Spinal cord (tissue), 10 donors: ENCODE results near the gene NUBPL. TPM values are rescaled to one million over a fixed set of nuclear protein-coding genes. Genes with fewer than 3 reads are reported as not detected.

Experiments used
- DNase-seq, 6 donors: peaks; one replicate each; pipeline versions ENCODE4 v3.0.0 to v3.0.0-alpha.2; 2013 to 2015; ENCODE audit warnings: low spot score in 6 of 6, low read depth in 4 of 6
- H3K27ac ChIP-seq: one replicate; pipeline ENCODE4 v1.5.1; 2013; ENCODE audit warnings: low read depth, low read length, control low read depth
- H3K27me3 ChIP-seq: one replicate; pipeline ENCODE4 v1.6.1; 2013; ENCODE audit warnings: low read length; ENCODE audit not compliant: control insufficient read depth, insufficient read depth
- H3K36me3 ChIP-seq: one replicate; pipeline ENCODE4 v1.6.1; 2013; ENCODE audit warnings: low read length; ENCODE audit not compliant: control insufficient read depth, insufficient read depth
- H3K4me1 ChIP-seq: one replicate; pipeline ENCODE4 v1.6.1; 2013; ENCODE audit warnings: low read length; ENCODE audit not compliant: control insufficient read depth, insufficient read depth
- H3K4me3 ChIP-seq: one replicate; pipeline ENCODE4 v1.5.1; 2013; ENCODE audit warnings: low read depth, low read length, control low read depth
- H3K9me3 ChIP-seq: one replicate; pipeline ENCODE4 v1.6.1; 2013; ENCODE audit warnings: low read length; ENCODE audit not compliant: control insufficient read depth, insufficient read depth
- WGBS: methylation state at CpG from one replicate; pipeline ENCODE4 v1.1.5; 2013; ENCODE audit warnings: missing lambda C conversion rate; ENCODE audit not compliant: insufficient coverage; 5-methylcytosine and 5-hydroxymethylcytosine counted together
- polyA plus RNA-seq, 2 donors: library from polyadenylated mRNA; unstranded; fragments of 120-200 nt; gene quantifications; one replicate each; pipeline ENCODE4 v1.2.1, GENCODE V29; 2013; ENCODE audit not compliant: insufficient read length in 2 of 2
- total RNA-seq, 2 donors: library from RNA; depleted of rRNA in 1 of 2; stranded (reverse); fragments of 120-200 nt in 1 of 2; fragments of >200 nt in 1 of 2; gene quantifications; one replicate each; pipeline versions ENCODE4 v1.2.3 to v1.2.4, GENCODE V29; 2013 to 2014
- donor health status: healthy.

The NUBPL gene
- total and polyA plus RNA-seq, 4 donors: 11.2 to 17.9 (median 11.5) TPM

- Histone ChIP-seq H3K36me3 (no peaks in the 10 kb centered on the region), H3K27ac (no peak overlapping the region), H3K4me1 (no peaks in the 10 kb centered on the region), H3K4me3 (no peak overlapping the region), H3K9me3 (no peaks in the 10 kb centered on the region), H3K27me3 (no peaks in the 10 kb centered on the region)
- no peak for DNase-seq
- WGBS: no CpG with 5 or more reads among the region's 5 CpGs
Observed at GRCh38 chr14:31568161-31568560, 7.0 kb downstream of the NUBPL start.

GRCh38 chr14:31568671-31569070 lies 7.5 kb downstream of the NUBPL start:
- Histone ChIP-seq H3K9me3 (no peaks in the 10 kb centered on the region), H3K27me3 (no peaks in the 10 kb centered on the region), H3K36me3 (no peaks in the 10 kb centered on the region), H3K4me1 (no peaks in the 10 kb centered on the region), H3K27ac (no peak overlapping the region), H3K4me3 (no peak overlapping the region)
- no CpG with 5 or more reads among the region's 1 CpG for WGBS
- DNase-seq: no peak

- no peak overlapping the region for H3K4me3 ChIP-seq
- H3K27me3 ChIP-seq: no peaks in the 10 kb centered on the region
- no peak overlapping the region for H3K27ac ChIP-seq
- H3K36me3 ChIP-seq: no peaks in the 10 kb centered on the region
- no peak for DNase-seq
- no peaks in the 10 kb centered on the region for H3K9me3 ChIP-seq
- no CpG with 5 or more reads among the region's 2 CpGs for WGBS
- H3K4me1 ChIP-seq: no peaks in the 10 kb centered on the region
Observed at GRCh38 chr14:31572955-31573354, 11.8 kb downstream of the NUBPL start.

- no peaks in the 10 kb centered on the region for H3K9me3 ChIP-seq
- no CpG with 5 or more reads among the region's 1 CpG for WGBS
- H3K27ac ChIP-seq: no peak overlapping the region
- no peaks in the 10 kb centered on the region for H3K27me3 ChIP-seq
- H3K4me1 ChIP-seq: no peaks in the 10 kb centered on the region
- H3K4me3 ChIP-seq: no peak overlapping the region
- no peak for DNase-seq
- H3K36me3 ChIP-seq: no peaks in the 10 kb centered on the region
Observed at GRCh38 chr14:31576949-31577348, 15.7 kb downstream of the NUBPL start.

GRCh38 chr14:31578266-31578665 lies 17.1 kb downstream of the NUBPL start:
- no peak overlapping the region for H3K27ac ChIP-seq
- H3K36me3 ChIP-seq: no peaks in the 10 kb centered on the region
- WGBS: 50% methylated on average over 2 of the region's 3 CpGs
- no peaks in the 10 kb centered on the region for H3K4me1 ChIP-seq
- no peaks in the 10 kb centered on the region for H3K27me3 ChIP-seq
- DNase-seq: no peak
- H3K9me3 ChIP-seq: no peaks in the 10 kb centered on the region
- H3K4me3 ChIP-seq: no peak overlapping the region

GRCh38 chr14:31578792-31579501 lies 17.7 kb downstream of the NUBPL start:
- Histone ChIP-seq H3K4me3 (no peak overlapping the region), H3K27ac (no peak overlapping the region)
- DNase-seq: peak in 2 of 6 donors; percentile 23 to 37

GRCh38 chr14:31580234-31580633 lies 19.0 kb downstream of the NUBPL start:
- Histone ChIP-seq H3K9me3 (no peaks in the 10 kb centered on the region), H3K36me3 (no peaks in the 10 kb centered on the region), H3K27me3 (no peaks in the 10 kb centered on the region), H3K4me3 (no peak overlapping the region), H3K4me1 (no peaks in the 10 kb centered on the region), H3K27ac (no peak overlapping the region)
- WGBS: 100% methylated on average over 2 of the region's 3 CpGs
- DNase-seq: no peak

More at GRCh38 chr14:31578792-31579501, 17.7 kb downstream of the NUBPL start:
- no peaks in the 10 kb centered on the region for H3K27me3 ChIP-seq
- WGBS: 50% methylated on average over 3 of the region's 7 CpGs
- H3K9me3 ChIP-seq: no peaks in the 10 kb centered on the region
- H3K36me3 ChIP-seq: no peaks in the 10 kb centered on the region
- no peaks in the 10 kb centered on the region for H3K4me1 ChIP-seq

- DNase-seq: peak in 2 of 6 donors; percentile 5 to 65
- Histone ChIP-seq H3K9me3 (no peaks in the 10 kb centered on the region), H3K36me3 (no peaks in the 10 kb centered on the region), H3K27me3 (no peaks in the 10 kb centered on the region), H3K4me1 (no peaks in the 10 kb centered on the region), H3K27ac (peak overlapping the region; percentile 30), H3K4me3 (no peak overlapping the region)
- WGBS: no CpG with 5 or more reads among the region's 1 CpG
Observed at GRCh38 chr14:31582286-31582691, 21.1 kb downstream of the NUBPL start.

GRCh38 chr14:31582836-31583452 lies 21.7 kb downstream of the NUBPL start:
- H3K4me1 ChIP-seq: no peaks in the 10 kb centered on the region
- no peaks in the 10 kb centered on the region for H3K9me3 ChIP-seq
- H3K4me3 ChIP-seq: no peak overlapping the region
- WGBS: 82% methylated on average over 2 of the region's 3 CpGs
- peak in 1 of 6 donors; percentile 62 for DNase-seq
- H3K27ac ChIP-seq: no peak overlapping the region
- H3K27me3 ChIP-seq: no peaks in the 10 kb centered on the region
- H3K36me3 ChIP-seq: no peaks in the 10 kb centered on the region

- DNase-seq: no peak
- H3K4me3 ChIP-seq: no peak overlapping the region
- H3K36me3 ChIP-seq: no peaks in the 10 kb centered on the region
- no peaks in the 10 kb centered on the region for H3K9me3 ChIP-seq
- whole genome bisulfite sequencing: no CpG with 5 or more reads among the region's 2 CpGs
- no peaks in the 10 kb centered on the region for H3K27me3 ChIP-seq
- H3K4me1 ChIP-seq: no peaks in the 10 kb centered on the region
- H3K27ac ChIP-seq: no peak overlapping the region
Observed at GRCh38 chr14:31590206-31590605, 29.0 kb downstream of the NUBPL start.
